ENCODE data around the gene BTN2A1. TPM values are rescaled to one million over a fixed set of nuclear protein-coding genes. Genes with fewer than 3 reads are reported as not detected.

Gene BTN2A1
- total and polyA plus RNA-seq, 8 donors: 3.7 to 15.3 (median 7.6) TPM

DNA sequence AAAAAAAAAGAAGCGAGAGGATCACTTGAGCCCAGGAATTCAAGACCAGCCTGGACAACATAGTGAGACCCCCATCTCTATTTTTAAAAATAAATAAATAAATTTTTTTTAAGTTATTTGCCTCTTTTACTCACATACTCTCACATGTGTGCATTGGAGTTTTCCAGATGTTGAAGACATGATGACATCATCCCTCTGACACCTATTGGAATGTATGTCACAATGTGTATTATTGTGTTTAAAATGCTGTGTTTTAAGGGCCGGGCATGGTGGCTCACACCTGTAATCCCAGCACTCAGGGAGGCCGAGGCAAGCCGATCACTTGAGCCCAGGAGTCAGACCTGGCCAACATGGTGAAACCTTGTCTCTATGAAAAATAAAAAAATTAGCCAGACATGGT, 24.6 kb downstream of the BTN2A1 start:
- intact Hi-C loops (cut with DNase I): no loop called here
- Histone ChIP-seq H3K4me3 (no peak overlapping the region), H3K27ac (no peak overlapping the region), H3K36me3 (no peaks in the 10 kb centered on the region), H3K27me3 (no peaks in the 10 kb centered on the region), H3K4me1 (no peaks in the 10 kb centered on the region), H3K9me3 (no peaks in the 10 kb centered on the region)
- FAIRE-seq: no peak
- no peak for ATAC-seq
- TF ChIP-seq, protein P1, sequence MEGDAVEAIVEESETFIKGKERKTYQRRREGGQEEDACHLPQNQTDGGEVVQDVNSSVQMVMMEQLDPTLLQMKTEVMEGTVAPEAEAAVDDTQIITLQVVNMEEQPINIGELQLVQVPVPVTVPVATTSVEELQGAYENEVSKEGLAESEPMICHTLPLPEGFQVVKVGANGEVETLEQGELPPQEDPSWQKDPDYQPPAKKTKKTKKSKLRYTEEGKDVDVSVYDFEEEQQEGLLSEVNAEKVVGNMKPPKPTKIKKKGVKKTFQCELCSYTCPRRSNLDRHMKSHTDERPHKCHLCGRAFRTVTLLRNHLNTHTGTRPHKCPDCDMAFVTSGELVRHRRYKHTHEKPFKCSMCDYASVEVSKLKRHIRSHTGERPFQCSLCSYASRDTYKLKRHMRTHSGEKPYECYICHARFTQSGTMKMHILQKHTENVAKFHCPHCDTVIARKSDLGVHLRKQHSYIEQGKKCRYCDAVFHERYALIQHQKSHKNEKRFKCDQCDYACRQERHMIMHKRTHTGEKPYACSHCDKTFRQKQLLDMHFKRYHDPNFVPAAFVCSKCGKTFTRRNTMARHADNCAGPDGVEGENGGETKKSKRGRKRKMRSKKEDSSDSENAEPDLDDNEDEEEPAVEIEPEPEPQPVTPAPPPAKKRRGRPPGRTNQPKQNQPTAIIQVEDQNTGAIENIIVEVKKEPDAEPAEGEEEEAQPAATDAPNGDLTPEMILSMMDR (IDR thresholded peaks at IDR 0.05): no peak
- DNase-seq: no peak
- 76 to 95% methylated on average over 4 of the region's 4 CpGs for WGBS, 2 donors

DNA sequence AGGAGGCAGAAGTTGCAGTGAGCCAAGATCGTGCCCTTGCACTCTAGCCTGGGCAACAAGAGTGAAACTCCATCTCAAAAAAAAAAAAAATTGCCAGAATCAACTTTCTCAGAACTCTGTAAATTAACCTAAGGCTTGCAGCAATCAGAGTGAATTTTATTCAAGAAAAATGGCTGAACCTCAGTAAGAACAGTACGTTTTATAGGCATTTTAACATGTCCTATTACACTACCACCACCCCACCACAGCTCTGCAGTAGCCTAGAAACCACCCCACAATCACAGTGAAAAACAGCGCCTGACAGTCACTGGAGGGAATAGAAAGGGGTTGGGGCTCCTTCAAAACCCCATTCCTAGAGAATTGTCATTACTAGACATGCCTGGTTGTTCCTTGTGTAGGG, 26.0 kb downstream of the BTN2A1 start:
- Histone ChIP-seq H3K4me1 (no peaks in the 10 kb centered on the region), H3K27ac (no peak overlapping the region), H3K4me3 (no peak overlapping the region), H3K27me3 (no peaks in the 10 kb centered on the region), H3K9me3 (no peaks in the 10 kb centered on the region), H3K36me3 (no peaks in the 10 kb centered on the region)
- TF ChIP-seq, protein P1 (IDR thresholded peaks at IDR 0.05): no peak
- FAIRE-seq (no peak), DNase-seq (no peak), ATAC-seq (no peak)
- WGBS, 2 donors: 72 to 86% methylated on average over 3 of the region's 3 CpGs
- intact Hi-C loops (cut with DNase I): no loop called here

DNA sequence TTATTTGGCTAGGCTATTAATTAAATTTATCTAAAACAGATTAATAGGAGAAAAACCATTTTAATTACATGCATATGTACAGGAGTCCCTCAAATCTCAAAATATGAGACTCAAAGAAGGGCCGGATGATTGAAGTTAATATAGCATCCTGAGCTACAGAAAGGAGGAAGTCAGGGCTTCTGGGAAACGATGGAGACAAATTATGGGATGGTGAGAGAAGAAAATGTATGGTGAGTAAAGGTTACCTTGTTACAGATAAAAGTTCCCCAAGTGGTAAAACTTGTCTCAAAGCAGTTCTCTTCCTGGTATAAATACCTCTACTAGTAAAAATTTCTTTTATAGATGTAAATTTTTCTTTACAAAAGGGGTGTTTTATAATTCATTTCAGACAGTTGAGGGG, 26.4 kb downstream of the BTN2A1 start:
- Histone ChIP-seq H3K27me3 (no peaks in the 10 kb centered on the region), H3K36me3 (no peaks in the 10 kb centered on the region), H3K4me3 (no peak overlapping the region), H3K9me3 (no peaks in the 10 kb centered on the region), H3K4me1 (no peaks in the 10 kb centered on the region), H3K27ac (no peak overlapping the region)
- ATAC-seq (no peak), DNase-seq (no peak), FAIRE-seq (no peak)
- 56 to 65% methylated on average over 2 of the region's 2 CpGs for WGBS, 2 donors
- intact Hi-C loops (cut with DNase I): no loop called here
- TF ChIP-seq, protein P1 (IDR thresholded peaks at IDR 0.05): no peak

DNA sequence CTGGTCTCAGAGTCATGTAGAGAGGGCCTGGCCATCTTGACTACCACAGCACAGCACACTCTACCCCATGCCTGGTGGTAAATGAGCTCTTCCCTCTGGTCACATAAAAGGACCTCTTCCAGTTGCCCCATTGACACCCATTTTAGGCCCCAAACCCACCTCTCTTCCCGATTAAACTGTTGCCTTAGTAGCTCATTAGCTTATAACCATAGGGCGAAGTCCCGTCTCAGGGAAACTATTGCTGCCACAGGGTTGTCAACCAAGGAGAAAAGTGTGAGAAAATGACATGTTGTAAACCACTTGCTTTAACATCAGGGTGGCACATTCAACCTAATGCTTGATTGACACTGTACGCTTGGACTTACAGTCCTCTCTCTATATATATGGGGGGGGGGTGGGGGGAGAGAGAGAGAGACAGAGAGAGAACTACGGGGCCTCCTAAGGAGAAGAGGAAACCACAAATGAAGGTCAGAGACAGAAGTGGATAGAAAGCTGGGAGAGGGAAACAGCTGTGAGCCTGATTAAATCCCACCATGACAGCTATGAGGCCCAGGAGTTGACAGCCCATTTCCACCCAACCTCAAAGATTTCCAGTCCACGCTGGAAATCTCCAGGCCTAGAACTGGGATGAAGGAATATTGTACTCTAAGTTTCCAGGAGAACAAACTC, 27.5 kb downstream of the BTN2A1 start:
- Histone ChIP-seq H3K27ac (no peak overlapping the region), H3K36me3 (no peaks in the 10 kb centered on the region), H3K4me1 (no peaks in the 10 kb centered on the region), H3K27me3 (no peaks in the 10 kb centered on the region), H3K9me3 (no peaks in the 10 kb centered on the region), H3K4me3 (no peak overlapping the region)
- no peak for DNase-seq
- intact Hi-C loops (cut with DNase I): no loop called here
- TF ChIP-seq, protein P1 (IDR thresholded peaks at IDR 0.05): no peak
- ATAC-seq: no peak
- WGBS, 2 donors: 67 to 76% methylated on average over 6 of the region's 6 CpGs
- FAIRE-seq: no peak

DNA sequence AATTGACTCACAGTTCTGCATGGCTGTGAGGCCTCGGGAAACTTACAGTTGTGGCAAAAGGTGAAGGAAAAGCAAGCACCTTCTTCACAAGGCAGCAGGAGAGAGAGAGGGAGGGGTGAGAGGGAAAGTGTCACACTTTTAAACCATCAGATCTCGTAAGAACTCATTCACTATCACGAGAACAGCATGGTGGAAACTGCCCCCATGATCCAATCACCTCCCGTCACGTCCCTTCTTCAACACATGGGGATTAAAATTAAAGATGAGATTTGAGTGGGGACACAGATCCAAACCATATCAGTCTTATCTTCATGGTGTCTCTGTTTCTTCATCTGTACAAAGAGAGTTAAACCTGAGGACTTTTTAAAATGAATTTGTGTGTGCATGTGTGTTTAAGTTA, 28.6 kb downstream of the BTN2A1 start:
- no peak for DNase-seq
- no peaks in the 10 kb centered on the region for H3K27me3 ChIP-seq
- H3K27ac ChIP-seq: no peak overlapping the region
- H3K4me3 ChIP-seq: no peak overlapping the region
- H3K9me3 ChIP-seq: no peaks in the 10 kb centered on the region
- TF ChIP-seq, protein P1 (IDR thresholded peaks at IDR 0.05): no peak
- FAIRE-seq: no peak
- no peak for ATAC-seq
- H3K36me3 ChIP-seq: no peaks in the 10 kb centered on the region
- no peaks in the 10 kb centered on the region for H3K4me1 ChIP-seq
- intact Hi-C loops (cut with DNase I): no loop called here
- WGBS, 2 donors: 74 to 83% methylated on average over 5 of the region's 5 CpGs

All from pancreas (tissue), 10 donors.